Subcutaneous adipose tissue (tissue), 4 donors: Measurements from ENCODE around the gene PSMB5. TPM values are rescaled to one million over a fixed set of nuclear protein-coding genes. Genes with fewer than 3 reads are reported as not detected.

Experiments
- CTCF ChIP-seq: fragments of 450-650 bp; IDR thresholded peaks from one replicate; pipeline ENCODE4 v1.5.1; 2016; ENCODE audit warnings: low read depth, mild to moderate bottlenecking, control low read depth, antibody characterized with exemption, moderate library complexity
- total RNA-seq, 4 donors: library from RNA; depleted of rRNA; stranded (reverse); fragments of >200 nt; gene quantifications; one replicate each; pipeline ENCODE4 v1.1.0, GENCODE V29; 2016

PSMB5 gene
- total RNA-seq, 4 donors from 2014 or later: 81.6 to 131 (median 104) TPM

- TF ChIP-seq CTCF: no peak
Measured at GRCh38 chr14:22996768-22997654, 37.7 kb downstream of the PSMB5 start.

GRCh38 chr14:22995889-22996625, 38.6 kb downstream of the PSMB5 start:
- TF ChIP-seq CTCF: no peak

- no peak for TF ChIP-seq CTCF
Measured at GRCh38 chr14:22994762-22995275, 39.9 kb downstream of the PSMB5 start.

- no peak for TF ChIP-seq CTCF
Measured at GRCh38 chr14:22993517-22993916, 41.2 kb downstream of the PSMB5 start.

- TF ChIP-seq CTCF: no peak
Measured at GRCh38 chr14:22991852-22992251, 42.8 kb downstream of the PSMB5 start.

GRCh38 chr14:22987291-22987690, 47.4 kb downstream of the PSMB5 start:
- no peak for TF ChIP-seq CTCF

- no peak for TF ChIP-seq CTCF
Measured at GRCh38 chr14:22986508-22987054, 48.1 kb downstream of the PSMB5 start.
